Subcutaneous abdominal adipose tissue (tissue), 5 donors: ENCODE data around the gene VAT1.

Experiments
- H3K27ac ChIP-seq: one replicate; pipeline ENCODE4 v1.7.0; 2013; ENCODE audit warnings: low read depth, mild to moderate bottlenecking, inconsistent platforms, low read length, moderate library complexity
- H3K27me3 ChIP-seq, 5 donors: one replicate each; pipeline ENCODE4 v1.7.0; 2013; ENCODE audit warnings: low read length in 5 of 5, inconsistent platforms in 1 of 5; ENCODE audit not compliant: control insufficient read depth in 5 of 5, insufficient read depth in 4 of 5
- H3K36me3 ChIP-seq, 5 donors: one replicate each; pipeline ENCODE4 v1.7.0; 2013; ENCODE audit warnings: low read length in 5 of 5; ENCODE audit not compliant: control insufficient read depth in 5 of 5, insufficient read depth in 5 of 5
- H3K4me1 ChIP-seq, 5 donors: one replicate each; pipeline ENCODE4 v1.7.0; 2013; ENCODE audit warnings: low read length in 5 of 5, mild to moderate bottlenecking in 3 of 5, moderate library complexity in 1 of 5; ENCODE audit not compliant: control insufficient read depth in 5 of 5, insufficient read depth in 5 of 5
- H3K4me3 ChIP-seq, 5 donors: one replicate each; pipeline ENCODE4 v1.7.0; 2013; ENCODE audit warnings: low read length in 5 of 5, low read depth in 1 of 5
- H3K9ac ChIP-seq, 5 donors: one replicate each; pipeline ENCODE4 v1.7.0; 2013; ENCODE audit warnings: low read length in 5 of 5, mild to moderate bottlenecking in 4 of 5, moderate library complexity in 3 of 5
- H3K9me3 ChIP-seq, 5 donors: one replicate each; pipeline ENCODE4 v1.7.0; 2013; ENCODE audit warnings: low read length in 5 of 5; ENCODE audit not compliant: control insufficient read depth in 5 of 5
- donor health status: healthy.
- donor health status: healthy.
- donor health status: healthy.
- donor health status: healthy.
- donor health status: healthy.

Gene VAT1

GRCh38 chr17:43028221-43028861 is 6.2 kb upstream of the VAT1 start:
- no peak overlapping the region for H3K4me3 ChIP-seq
- H3K36me3 ChIP-seq: no peaks in the 10 kb centered on the region
- H3K9ac ChIP-seq: no peak overlapping the region
- H3K27ac ChIP-seq: no peak overlapping the region
- H3K27me3 ChIP-seq: no peaks in the 10 kb centered on the region
- peaks cover 0 to 26% (median 20%) of the 10 kb centered on the region in 5 donors for H3K4me1 ChIP-seq
- no peaks in the 10 kb centered on the region for H3K9me3 ChIP-seq

- H3K27ac ChIP-seq: no peak overlapping the region
- H3K4me3 ChIP-seq: no peak overlapping the region
- no peaks in the 10 kb centered on the region for H3K36me3 ChIP-seq
- H3K9ac ChIP-seq: no peak overlapping the region
- no peaks in the 10 kb centered on the region for H3K9me3 ChIP-seq
- H3K4me1 ChIP-seq: peaks cover 0 to 30% (median 24%) of the 10 kb centered on the region in 5 donors
- no peaks in the 10 kb centered on the region for H3K27me3 ChIP-seq
Measured at GRCh38 chr17:43027091-43028032, 5.2 kb upstream of the VAT1 start.

- Histone ChIP-seq H3K9ac (no peak overlapping the region), H3K4me1 (peaks cover 0 to 31% (median 25%) of the 10 kb centered on the region in 5 donors), H3K27ac (no peak overlapping the region), H3K4me3 (no peak overlapping the region), H3K27me3 (no peaks in the 10 kb centered on the region), H3K36me3 (no peaks in the 10 kb centered on the region), H3K9me3 (no peaks in the 10 kb centered on the region)
Measured at GRCh38 chr17:43026595-43026994, 4.4 kb upstream of the VAT1 start.

GRCh38 chr17:43025766-43026537 is 3.8 kb upstream of the VAT1 start:
- Histone ChIP-seq H3K4me3 (no peak overlapping the region), H3K9me3 (no peaks in the 10 kb centered on the region), H3K4me1 (peaks cover 0 to 36% (median 27%) of the 10 kb centered on the region in 5 donors), H3K9ac (no peak overlapping the region), H3K27ac (no peak overlapping the region), H3K36me3 (no peaks in the 10 kb centered on the region), H3K27me3 (no peaks in the 10 kb centered on the region)

- Histone ChIP-seq H3K4me3 (peak overlapping the region in 3 of 5 donors; percentile 11 to 56 (median 43)), H3K4me1 (peaks cover under 1 to 43% (median 28%) of the 10 kb centered on the region in 5 donors), H3K36me3 (no peaks in the 10 kb centered on the region), H3K27me3 (no peaks in the 10 kb centered on the region), H3K27ac (no peak overlapping the region), H3K9me3 (no peaks in the 10 kb centered on the region), H3K9ac (no peak overlapping the region)
Measured at GRCh38 chr17:43025290-43025657, 3.1 kb upstream of the VAT1 start.

DNA sequence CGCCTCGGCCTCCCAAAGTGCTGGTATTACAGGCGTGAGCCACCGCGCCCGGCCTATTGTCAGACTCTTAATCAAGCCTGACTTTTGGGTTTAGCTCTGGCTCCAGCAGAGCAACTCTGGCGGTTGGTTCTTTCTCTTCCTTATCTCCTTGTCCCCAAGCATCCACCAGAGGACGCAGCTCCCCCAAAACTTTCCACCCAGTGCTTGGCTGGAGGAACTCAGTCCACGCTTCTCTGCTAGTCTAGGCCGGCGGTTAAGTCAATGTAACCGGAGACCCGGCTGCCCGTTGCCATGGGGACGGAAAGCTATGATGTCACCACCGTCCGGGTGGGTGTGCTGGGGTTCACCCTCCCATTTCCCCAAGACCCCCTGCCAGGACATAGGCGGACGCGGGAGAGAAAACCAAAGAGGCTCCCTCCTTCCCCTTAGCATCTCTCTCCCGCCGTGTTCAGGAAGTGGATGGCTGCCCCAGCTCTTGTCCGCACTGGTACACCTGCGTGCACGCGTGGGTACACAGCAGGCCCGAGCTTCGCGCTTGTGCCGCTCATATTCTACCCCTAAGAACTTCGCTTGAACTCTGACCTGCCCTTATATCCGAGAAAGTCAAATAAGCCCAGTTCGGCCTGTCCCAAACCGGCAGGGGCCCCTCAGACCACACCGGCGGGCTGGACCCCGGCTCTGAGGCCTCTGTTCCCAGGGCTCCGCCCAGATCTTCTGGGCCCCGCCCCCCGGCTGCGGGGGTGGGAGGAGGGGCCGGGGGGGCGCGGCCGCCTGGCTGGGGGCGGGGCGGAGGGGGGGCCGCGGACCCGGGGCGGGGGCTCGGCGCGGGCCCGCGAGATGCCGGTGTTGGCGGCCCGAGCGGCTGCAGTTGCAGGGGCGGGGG is 2.5 kb upstream of the VAT1 start, which contains the start of gene RND2:
Gene RND2, plus strand, starts transcription at position 825 of the 883 bp plus-strand sequence. CDS start 117 bp downstream, outside the sequence.
- H3K4me3 ChIP-seq: peak within 1 kb of the TSS; percentile 64 to 78 (median 71)

GRCh38 chr17:43020789-43021740 is 1.1 kb downstream of the VAT1 start:
- Histone ChIP-seq H3K36me3 (peaks cover 0 to 26% (median 18%) of the 10 kb centered on the region in 5 donors), H3K27ac (peak overlapping the region; percentile 89), H3K9ac (peak overlapping the region; percentile 38 to 91 (median 88)), H3K27me3 (no peaks in the 10 kb centered on the region), H3K4me1 (peaks cover 9 to 65% (median 53%) of the 10 kb centered on the region in 5 donors), H3K4me3 (peak overlapping the region; percentile 84 to 100 (median 97)), H3K9me3 (no peaks in the 10 kb centered on the region)

More for the DNA sequence above, 2.5 kb upstream of the VAT1 start, which contains the start of gene RND2:
- H3K36me3 ChIP-seq: no peaks in the 10 kb centered on the region
- no peaks in the 10 kb centered on the region for H3K9me3 ChIP-seq
- H3K9ac ChIP-seq: peak within 1 kb of the TSS in 4 of 5 donors; percentile 55 to 74 (median 63)
- no peaks in the 10 kb centered on the region for H3K27me3 ChIP-seq
- H3K27ac ChIP-seq: no peak within 1 kb of the TSS
- peaks cover 4 to 44% (median 29%) of the 10 kb centered on the region in 5 donors for H3K4me1 ChIP-seq

DNA sequence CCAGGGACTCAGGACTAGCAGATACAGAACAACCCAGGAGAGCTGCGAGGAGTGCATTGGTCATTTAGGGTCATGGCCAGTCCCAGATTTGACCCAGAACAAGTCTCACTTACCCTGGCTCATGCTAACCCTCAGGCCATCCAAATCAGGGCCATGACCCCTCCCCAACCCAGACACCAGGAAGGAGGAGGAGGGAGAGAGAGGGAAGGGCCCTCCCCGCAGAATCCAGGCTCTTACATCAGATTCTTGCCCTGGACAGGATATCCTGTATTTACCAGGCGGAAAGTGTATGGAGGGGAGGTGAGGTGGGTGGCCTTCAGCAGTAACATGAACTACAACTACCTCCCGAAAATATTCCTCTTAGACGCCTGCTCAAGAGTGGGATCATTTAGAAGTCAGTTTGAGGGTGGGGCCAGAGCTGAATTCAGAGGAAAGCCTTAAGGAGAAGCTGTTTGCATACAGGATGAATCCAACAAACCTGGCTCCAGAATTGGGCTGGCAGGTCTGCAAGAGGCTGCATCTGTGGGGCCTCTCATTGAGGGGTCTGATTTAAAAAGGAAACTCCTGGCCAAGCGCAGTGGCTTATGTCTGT is 2.1 kb downstream of the VAT1 start:
- Histone ChIP-seq H3K9ac (peak overlapping the region in 4 of 5 donors; percentile 1 to 70 (median 46)), H3K4me1 (peaks cover 14 to 72% (median 59%) of the 10 kb centered on the region in 5 donors)

More for the DNA sequence above, 2.1 kb downstream of the VAT1 start:
- Histone ChIP-seq H3K9me3 (no peaks in the 10 kb centered on the region), H3K27me3 (no peaks in the 10 kb centered on the region), H3K36me3 (peaks cover 0 to 36% (median 26%) of the 10 kb centered on the region in 5 donors), H3K27ac (peak overlapping the region; percentile 89), H3K4me3 (peak overlapping the region; percentile 17 to 99 (median 86))
